Measurements from ENCODE around the gene TTC23L.
"Not testable (repeated sequence)": the region's sequence is repeated elsewhere in the genome, so short reads cannot be mapped to it uniquely, and the experiment has no call there.

The TTC23L gene

DNA sequence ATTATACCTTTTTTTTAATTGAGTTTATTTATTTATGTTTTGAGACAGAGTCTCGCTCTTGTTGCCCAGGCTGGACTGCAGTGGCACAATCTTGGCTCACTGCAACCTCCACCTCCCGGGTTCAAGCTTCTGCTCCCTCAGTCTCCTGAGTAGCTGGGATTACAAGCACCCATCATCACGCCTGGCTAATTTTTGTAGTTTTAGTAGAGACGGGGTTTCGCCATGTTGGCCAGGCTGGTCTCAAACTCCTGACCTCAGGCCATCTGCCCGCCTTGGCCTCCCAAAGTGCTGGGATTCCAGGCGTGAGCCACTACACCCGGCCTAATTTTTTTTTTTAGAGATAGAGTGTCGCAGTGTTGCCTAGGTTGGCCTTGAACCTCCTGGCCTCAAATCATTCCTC is 84.3 kb downstream of the TTC23L start:
- not testable (repeated sequence) for DNase-seq (ENCODE audit: low read depth in 3 of 3)

GRCh38 chr5:34923694-34924461 is 84.9 kb downstream of the TTC23L start:
- DNase-seq (ENCODE audit: low read depth in 3 of 3) = no peak

- DNase-seq (ENCODE audit: low read depth in 3 of 3) = no peak
These were observed 85.5 kb downstream of the TTC23L start for GRCh38 chr5:34924462-34924765.

DNA sequence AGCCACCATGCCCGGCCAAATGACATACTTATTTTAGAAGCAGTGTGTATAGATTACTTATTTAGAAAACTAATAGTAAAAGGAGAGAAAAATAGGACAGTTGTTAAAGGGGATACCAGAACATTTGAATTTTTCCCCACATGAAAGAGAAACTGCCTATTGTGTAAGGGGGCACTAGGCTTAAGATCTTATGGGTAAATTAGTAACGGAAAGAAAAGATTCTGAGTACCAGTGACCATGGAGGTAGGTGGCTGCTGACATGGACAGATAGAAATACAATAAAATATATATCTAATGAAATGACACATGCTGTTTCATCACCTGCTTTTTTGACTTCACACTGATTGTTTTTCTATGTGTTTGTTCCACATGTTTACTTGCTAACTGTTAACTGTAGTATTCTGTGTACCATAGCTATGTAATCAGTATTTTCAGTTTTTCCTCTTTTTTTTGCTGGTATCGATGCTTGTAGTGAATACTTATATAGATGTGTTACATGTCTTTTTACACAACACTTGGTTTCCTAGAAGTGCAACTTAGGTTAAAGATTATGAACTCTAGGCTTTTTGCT is 87.4 kb downstream of the TTC23L start:
- DNase-seq (ENCODE audit: low read depth in 3 of 3) = no peak

DNA sequence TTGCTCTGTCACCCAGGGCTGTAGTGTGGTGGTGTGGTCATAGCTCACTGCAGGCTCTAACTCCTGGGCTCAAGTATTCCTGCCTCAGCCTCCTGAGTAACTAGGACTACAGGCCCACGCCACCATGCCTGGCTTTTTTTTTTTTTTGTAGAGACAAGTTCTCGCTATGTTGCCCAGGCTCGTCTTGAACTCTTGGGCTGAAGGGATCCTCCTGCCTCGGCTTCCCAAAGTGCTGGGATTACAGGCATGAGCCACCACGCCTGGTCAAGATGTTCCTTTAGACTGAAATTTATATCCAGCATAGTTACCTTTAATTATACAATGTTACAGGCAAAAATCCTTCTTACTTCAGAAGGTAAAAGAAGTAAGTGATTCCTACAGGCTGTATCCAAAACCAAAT is 88.8 kb downstream of the TTC23L start:
- no peak for DNase-seq (ENCODE audit: low read depth in 3 of 3)

GRCh38 chr5:34928267-34928666 is 89.3 kb downstream of the TTC23L start:
- no peak for DNase-seq (ENCODE audit: low read depth in 3 of 3)

DNA sequence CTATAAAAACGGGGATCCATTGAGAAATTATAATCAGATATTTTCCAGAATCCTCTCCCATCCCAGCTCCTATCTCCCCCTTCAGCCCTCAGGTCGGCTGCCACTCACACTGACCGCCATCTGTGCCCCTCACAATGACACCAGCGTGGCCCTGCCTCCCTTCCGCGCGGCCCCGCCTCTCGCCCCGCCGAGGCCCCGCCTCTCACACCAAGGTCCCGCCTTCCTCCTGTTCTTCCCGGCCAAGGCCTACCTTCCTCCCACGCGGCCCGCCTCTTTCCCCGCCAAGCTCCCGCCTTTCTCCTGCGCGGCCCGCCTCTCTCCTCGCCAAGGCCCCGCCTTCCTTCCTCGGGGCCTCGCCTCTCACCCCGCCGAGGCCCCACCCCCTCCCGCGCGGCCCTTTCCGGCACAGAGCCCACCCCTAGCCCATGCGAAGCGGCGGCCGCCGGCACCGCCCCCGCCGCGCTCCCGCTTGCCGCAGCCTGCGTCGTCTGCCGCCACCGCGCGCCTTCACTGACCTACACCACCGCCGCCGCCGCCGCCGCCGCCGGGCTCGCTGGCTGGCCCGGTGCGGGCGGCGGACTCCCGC is 90.3 kb downstream of the TTC23L start, which contains the start of gene DNAJC21:
TSS of gene DNAJC21 (plus strand) at position 426 of the 586 bp plus-strand sequence. CDS start 261 bp downstream, outside the sequence.
- DNase-seq (ENCODE audit: low read depth in 3 of 3) = peak; percentile 96 to 98 (median 97)

DNA sequence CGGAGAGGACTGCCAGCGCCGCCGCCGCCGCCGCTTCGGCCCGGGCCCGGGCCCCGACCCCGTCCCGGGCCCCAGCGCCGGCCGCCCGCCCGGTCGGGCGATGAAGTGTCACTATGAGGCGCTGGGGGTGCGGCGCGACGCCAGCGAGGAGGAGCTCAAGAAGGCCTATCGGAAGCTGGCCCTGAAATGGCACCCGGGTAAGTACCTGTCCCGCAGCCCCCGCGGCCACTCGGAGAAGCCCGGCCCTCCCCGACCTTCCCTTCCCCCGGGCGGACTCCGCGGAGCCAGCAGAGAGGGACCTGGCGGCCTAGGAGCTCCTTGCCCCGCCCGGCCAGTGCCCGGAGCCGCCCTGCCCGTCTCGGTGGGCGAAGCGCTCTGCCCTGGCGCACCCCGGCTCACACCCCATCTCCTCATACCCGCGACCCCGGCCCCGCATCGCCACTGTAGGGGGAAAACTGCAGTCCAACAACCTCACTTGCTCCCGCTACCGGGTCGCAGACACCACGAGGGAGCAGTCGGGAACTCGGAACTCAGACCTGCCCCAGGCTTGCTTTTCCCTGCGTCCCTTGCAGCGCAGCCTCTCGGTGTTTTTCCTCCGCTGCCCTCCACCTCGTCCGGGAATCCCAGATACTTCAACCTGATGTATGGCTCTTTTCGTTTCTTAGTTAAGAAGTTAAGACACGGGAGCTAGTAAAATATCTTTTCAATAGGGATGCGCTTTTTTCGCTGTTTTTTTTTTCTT is 90.9 kb downstream of the TTC23L start:
- DNase-seq (ENCODE audit: low read depth in 3 of 3) = peak; percentile 52 to 74 (median 59)

DNA sequence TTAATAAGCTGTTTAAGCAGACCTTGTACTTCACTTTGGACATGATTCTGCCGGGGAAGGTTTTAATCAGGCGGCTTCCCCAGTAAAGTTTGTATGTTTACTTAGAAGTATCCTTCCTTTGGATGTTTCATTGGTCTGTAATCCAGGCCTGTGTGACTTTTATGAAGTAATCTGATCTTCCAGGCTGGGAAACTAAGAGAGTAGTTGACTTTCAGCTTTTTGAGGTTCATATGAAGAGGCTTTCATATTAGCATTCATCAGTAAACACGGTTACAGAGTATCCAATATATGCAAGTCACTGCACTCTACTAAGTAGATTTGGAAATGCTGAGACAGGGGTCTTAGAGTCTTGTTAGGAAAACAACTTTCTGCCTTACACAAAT is 91.5 kb downstream of the TTC23L start:
- no peak for DNase-seq (ENCODE audit: low read depth in 3 of 3)

GRCh38 chr5:34930870-34931269 is 91.9 kb downstream of the TTC23L start:
- DNase-seq (ENCODE audit: low read depth in 3 of 3) = no peak

- no peak for DNase-seq (ENCODE audit: low read depth in 3 of 3)
These were observed 94.0 kb downstream of the TTC23L start for GRCh38 chr5:34932947-34933346.

DNA sequence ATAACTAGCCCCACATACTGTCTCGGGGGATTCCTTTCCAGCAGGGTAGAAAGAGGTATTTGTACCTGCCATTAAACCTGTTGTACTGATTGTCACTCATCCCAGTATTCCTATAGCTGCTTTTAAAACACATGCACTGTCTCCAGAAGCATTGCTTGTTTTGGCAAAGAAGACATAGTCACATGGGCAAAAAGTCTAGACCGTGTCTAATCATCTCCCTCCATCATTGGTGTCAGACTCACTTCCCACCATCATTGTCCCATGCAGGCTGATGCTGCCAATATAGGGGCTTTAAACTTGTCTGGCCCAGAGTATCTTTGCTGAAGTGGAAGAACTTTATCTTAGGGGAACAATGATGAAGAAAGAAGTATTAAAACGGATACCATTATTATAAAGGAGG is 103.0 kb downstream of the TTC23L start:
- DNase-seq (ENCODE audit: low read depth in 3 of 3) = no peak

DNA sequence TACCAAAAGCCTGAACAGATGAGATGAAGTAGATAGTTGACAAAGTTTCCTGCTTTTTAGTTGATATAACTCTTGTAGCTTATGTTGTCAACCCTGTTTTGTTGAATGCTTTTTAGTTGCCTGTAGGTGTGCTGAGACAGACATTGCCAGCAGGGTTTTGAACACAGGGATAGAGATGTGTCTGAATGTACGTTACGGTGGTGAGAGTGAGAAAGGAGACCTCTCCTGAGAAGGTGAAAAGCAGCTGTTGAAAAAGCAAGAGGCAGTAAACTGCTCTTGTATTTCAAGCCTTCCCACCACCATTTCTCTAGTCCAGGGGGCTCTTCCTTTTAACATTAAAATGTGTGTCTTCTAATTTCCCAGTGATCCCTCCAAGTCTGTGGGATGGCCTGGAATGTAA is 105.1 kb downstream of the TTC23L start:
- DNase-seq (ENCODE audit: low read depth in 3 of 3) = no peak

DNA sequence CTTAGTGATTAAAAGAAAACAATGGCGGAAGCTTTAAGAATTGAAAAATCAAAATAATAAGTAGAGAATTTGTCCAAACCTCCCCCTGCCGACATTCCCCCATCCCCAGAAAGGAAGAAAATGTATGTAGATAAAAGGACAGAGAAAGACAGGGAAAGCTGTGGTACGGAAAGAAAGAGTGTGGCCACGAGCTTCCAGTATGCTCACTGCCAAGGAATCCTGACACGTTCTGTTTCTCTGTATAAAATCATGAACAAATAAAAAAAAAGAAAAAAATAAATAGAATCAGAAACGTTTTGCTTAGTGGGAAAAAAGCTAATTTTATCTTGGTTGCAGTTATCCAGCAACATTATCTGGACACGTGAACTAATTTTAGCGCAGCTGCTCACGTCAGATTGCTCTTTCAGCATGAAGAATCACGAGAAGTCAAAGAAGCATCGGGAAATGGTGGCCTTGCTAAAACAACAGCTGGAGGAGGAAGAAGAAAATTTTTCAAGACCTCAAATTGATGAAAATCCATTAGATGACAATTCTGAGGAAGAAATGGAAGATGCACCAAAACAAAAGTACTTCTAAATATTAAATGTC is 105.6 kb downstream of the TTC23L start:
- DNase-seq (ENCODE audit: low read depth in 3 of 3) = no peak

All from stimulated activated CD4-positive, alpha-beta T cell treated with anti-CD3 and anti-CD28 coated beads, TNF-alpha, amount 100 ng/mL, for 24 hours (primary cell).